OCI-LY7 (cell line): ENCODE measurements around the gene CHD5.

Source experiments
- CTCF ChIP-seq: fragments of 200-600 bp; sonication (generic); conservative IDR thresholded peaks from 2 replicates; pipeline ENCODE4 v1.5.1; 2014; ENCODE audit warnings: mild to moderate bottlenecking, antibody characterized with exemption, low read length, moderate library complexity, mixed read lengths
- EZH2phosphoT487 ChIP-seq: fragments of 200-600 bp; sonication (generic); IDR thresholded peaks from 2 replicates; pipeline ENCODE4 v1.6.1; 2018; ENCODE audit warnings: low read depth, borderline replicate concordance, mild to moderate bottlenecking, mixed run types, antibody characterized with exemption, low read length, moderate library complexity, mixed read lengths

- TF ChIP-seq CTCF, result no peak
- no peak for TF ChIP-seq EZH2phosphoT487
Observed at GRCh38 chr1:6180707-6181311, 688 bp upstream of the CHD5 start.
